GM18861 (cell line): ENCODE results near the gene SGCG.
"Not testable (repeated sequence)": the region's sequence is repeated elsewhere in the genome, so short reads cannot be mapped to it uniquely, and the experiment has no call there.

Experiments used
- ATAC-seq: cut with Tn5 transposase; IDR thresholded peaks from one replicate; pipeline ENCODE4 v1.9.1; 2021; ENCODE audit not compliant: unreplicated experiment

The SGCG gene

DNA sequence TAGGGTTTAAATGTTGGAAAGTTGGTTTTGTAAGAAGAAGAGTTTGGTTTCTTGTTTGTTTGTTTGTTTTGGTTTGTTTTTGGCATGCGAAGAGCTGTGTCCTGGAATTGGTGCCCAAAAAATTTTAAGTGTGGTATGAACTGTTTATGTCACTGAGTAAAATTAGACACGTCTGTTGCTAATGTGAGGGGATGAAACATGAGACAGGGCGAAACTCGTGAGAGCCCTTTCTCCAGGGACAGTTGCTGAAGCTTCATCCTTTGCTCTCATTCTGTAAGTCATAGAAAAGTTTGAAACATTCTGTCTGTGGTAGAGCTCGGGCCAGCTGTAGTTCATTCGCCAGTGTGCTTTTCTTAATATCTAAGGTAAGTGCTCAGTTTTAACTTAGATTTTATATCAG is at the start of gene SGCG:
TSS of gene SGCG (plus strand) at position 269 of the 400 bp plus-strand sequence. CDS start 22,716 bp downstream, outside the sequence.
- ATAC-seq, result no peak

GRCh38 chr13:23134542-23134941 is 46.2 kb upstream of the SGCG start:
- ATAC-seq, result no peak

DNA sequence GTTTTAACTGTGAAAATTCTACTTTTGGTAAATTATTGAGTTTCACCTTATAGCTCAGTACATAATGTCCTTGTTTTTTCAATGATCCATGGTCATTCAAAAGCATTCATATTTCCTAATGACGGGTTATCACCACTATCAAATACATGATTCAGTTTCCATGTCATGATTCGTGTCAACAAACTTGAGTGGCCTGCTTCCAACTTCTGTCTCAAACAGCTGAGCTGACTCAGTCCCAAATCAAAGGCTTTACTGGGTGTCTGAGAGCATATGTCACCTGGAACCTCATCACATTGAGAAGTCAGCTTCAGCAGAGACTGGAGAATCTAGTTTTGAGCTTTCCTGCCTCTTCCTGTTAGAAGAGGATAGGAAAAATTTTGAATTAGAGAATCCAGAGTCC is 40.3 kb upstream of the SGCG start:
- ATAC-seq, result no peak

DNA sequence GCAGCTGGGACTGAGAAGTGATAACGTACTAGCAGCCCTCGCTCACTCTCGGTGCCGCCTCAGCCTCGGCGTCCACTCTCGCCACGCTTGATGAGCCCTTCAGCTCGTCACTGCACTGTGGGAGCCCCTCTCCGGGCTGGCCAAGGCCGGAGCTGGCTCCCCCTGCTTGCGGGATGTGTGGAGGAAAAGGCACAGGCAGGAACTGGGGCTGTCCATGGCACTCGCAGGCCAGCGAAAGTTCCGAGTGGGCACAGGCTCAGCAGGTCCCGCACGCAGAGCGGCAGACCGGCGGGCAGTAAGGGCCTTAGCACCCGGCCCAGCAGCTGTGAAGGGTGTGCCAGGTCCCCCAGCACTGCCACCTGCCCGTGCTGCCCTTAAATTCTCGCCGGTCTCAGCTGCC is 38.8 kb upstream of the SGCG start:
- no peak for ATAC-seq

DNA sequence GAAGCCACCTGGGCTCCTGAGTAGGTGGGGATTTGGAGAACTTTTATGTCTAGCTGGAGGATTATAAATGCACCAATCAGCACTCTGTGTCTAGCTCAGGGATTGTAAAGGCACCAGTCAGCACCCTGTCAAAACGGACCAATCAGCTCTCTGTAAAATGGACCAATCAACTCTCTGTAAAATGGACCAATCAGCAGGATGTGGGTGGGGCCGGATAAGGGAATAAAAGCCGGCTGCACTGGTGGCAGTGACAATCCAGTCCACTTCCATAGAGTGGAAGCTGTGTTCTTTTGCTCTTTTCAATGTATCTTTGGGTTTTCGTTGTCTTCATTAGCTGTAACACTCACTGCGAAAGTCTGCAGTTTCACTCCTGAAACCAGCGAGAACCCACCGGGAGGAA is 38.2 kb upstream of the SGCG start:
- not testable (repeated sequence) for ATAC-seq

GRCh38 chr13:23144431-23144830 is 36.3 kb upstream of the SGCG start:
- ATAC-seq, result no peak

- ATAC-seq, result no peak
These were observed 34.8 kb upstream of the SGCG start for GRCh38 chr13:23146006-23146405.

- ATAC-seq, result no peak
These were observed 33.8 kb upstream of the SGCG start for GRCh38 chr13:23146811-23147625.

GRCh38 chr13:23147827-23148226 is 33.0 kb upstream of the SGCG start:
- ATAC-seq, result no peak

DNA sequence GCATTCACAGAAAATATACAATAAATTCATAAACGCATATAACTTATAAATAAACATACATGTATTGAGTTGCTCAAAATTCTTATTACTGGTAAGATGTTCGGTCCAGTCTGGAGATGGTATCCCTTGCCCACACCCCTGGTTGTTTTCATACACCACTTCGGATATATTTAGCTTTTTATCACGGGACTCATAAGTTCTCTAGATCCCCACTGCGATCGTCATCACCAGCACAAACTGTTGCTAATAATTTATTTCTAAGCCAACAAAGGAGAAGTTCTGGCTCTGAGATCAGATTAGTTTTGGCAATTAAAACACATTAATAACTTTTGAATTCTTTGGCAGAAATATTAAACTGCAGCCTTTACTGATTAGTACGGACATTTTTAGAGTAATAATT is 23.0 kb upstream of the SGCG start:
- ATAC-seq, result no peak

DNA sequence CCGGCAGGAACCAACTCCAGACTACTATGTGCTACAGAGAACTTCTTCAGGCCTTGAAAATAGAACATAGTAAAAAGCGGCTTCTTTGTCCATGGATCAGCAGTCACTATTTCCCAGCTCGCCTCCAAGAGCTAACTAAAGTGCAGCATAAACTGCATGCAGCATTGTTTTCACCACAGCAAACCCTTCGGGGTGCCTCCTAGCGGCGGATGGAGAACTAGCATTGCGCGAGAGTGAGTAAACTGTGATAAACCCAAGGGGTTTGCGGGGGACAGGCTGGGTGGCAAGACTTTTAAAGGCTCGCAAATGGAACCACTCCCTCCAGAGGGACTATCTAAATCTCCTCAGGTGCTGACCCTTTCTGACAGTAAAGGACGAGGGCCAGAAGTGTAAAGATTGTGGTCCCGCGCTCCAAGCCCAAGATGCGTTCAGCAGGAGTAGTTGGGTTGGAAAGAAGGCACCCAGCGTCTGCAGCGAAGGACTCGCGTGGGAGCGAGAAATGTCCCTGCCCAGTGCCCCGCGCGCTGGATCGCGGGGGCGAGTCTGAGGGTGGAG is 21.5 kb upstream of the SGCG start:
- no peak for ATAC-seq

DNA sequence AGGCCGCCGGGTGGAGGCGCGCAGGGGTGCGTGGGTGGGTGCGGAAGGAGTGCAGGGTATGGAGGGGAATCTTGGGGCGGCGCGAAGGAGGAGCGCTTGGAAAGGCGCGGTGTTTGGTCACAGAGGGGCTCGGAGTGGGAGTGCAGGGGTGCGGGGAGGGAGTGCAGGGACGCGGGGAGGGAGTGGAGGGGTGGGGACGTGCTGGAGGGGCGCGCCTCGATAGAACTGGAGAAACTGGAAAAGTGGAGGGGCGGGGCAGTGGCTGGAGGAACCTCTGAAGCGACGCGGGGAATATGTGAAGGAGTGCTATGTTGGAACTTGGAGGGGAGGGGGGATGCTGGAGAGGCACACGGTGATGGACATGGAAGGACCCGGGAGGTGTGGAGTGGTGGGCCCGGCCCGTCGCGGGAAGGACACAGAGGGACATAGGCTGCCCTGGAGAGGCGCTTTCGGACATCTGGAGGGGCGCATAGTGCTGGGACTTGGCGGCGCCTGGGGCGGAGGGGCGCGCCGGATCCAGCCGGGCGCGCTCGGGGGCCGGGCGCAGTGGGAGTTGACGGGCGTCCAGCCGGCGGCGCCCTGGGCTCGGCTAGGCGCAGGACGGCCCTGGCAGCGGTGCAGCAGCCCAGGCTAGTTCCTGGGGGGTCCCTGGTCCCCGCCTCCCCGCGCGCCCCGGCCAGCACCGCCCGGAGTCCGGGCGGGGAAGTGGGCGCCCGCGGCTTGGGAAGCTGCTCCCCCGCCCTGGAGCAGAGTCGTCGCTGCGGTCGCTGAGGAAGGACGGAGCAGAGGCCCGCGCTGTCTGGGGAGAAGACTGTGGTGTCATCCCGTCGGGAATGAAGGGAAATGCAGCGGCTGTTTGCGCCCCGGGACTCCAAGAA is 20.8 kb upstream of the SGCG start:
- ATAC-seq, result no peak

GRCh38 chr13:23160638-23161480 is 19.9 kb upstream of the SGCG start:
- ATAC-seq, result no peak

- ATAC-seq, result no peak
These were observed 19.3 kb upstream of the SGCG start for GRCh38 chr13:23161481-23161825.

GRCh38 chr13:23175920-23176319 is 4.9 kb upstream of the SGCG start:
- no peak for ATAC-seq

DNA sequence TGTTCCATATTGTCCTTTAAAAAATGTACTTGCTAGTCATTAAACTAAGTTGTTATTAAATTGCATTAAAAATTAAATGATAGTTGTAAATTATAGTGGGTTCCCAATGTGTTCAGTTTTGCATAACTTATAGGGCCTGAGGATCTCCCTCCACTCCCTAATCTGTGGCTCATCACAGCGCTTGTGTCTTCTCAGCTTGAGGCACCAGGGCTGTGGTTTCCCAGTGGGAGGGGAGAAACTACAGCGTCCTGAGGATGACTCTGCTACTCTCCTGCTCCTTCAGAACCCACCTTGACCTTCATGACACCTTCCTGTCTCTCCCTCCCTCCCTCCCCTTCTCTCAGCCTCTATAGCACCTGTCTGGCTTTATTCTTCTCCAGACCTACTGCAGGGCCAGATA is 1.4 kb downstream of the SGCG start:
- ATAC-seq, result no peak

GRCh38 chr13:23183292-23183691 is 2.5 kb downstream of the SGCG start:
- no peak for ATAC-seq

- no peak for ATAC-seq
These were observed 4.8 kb downstream of the SGCG start for GRCh38 chr13:23185542-23185941.

GRCh38 chr13:23201870-23202269 is 21.1 kb downstream of the SGCG start:
- no peak for ATAC-seq

DNA sequence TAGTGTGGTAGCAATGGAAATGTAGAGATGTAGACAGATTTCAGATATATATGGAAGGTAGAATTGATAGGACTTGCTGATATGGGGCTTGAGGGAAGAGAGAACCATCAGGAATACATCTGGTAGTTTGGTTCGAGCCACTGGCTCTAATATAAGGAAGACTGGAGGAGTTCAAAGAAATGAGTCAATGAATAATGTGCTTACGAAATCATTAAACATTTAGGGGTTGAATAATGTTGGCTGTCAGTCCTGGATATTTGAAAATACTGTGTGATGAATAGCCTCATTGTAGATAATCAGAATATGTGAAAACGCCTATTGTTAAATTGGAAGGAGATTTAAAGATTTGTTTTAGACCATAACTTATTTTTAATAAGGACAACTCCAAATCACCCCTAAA is 21.6 kb downstream of the SGCG start:
- ATAC-seq, result no peak

GRCh38 chr13:23203516-23203915 is 22.7 kb downstream of the SGCG start:
- no peak for ATAC-seq
